SK-N-SH (cell line): ENCODE results near the gene THEM5. TPM values are rescaled to one million over a fixed set of nuclear protein-coding genes. Genes with fewer than 3 reads are reported as not detected.

ENCODE experiments used
- CTCF ChIA-PET: fragments of 300-600, 350-600 bp; formaldehyde crosslinking; extraction: SDS; loops from one replicate; lab custom pipeline; 2021; lab: Yijun Ruan, JAX
- POLR2A ChIA-PET: fragments of 350-600 bp; sonication (Branson Sonifier 250); formaldehyde crosslinking; extraction: SDS; loops from one replicate; lab custom pipeline; 2020; ENCODE audit warnings: antibody characterized with exemption, inconsistent platforms; lab: Yijun Ruan, JAX
- DNase-seq: peaks from one replicate; pipeline ENCODE4 v3.0.0; 2012
- H2AFZ ChIP-seq: fragments of 200-600 bp; sonication (generic); 2 replicates; pipeline ENCODE4 v1.8.1; 2016; ENCODE audit warnings: antibody characterized with exemption, mild to moderate bottlenecking, low read depth
- H3F3A ChIP-seq: fragments of 200-600 bp; sonication (generic); replicated peaks from 2 replicates; pipeline ENCODE3; 2016; ENCODE audit warnings: antibody characterized with exemption, mild to moderate bottlenecking; ENCODE audit not compliant: insufficient read depth
- H3K27ac ChIP-seq, 2 experiments: fragments of 200-500 bp in 1 of 2; fragments of 200-600 bp in 1 of 2; sonication (Bioruptor generic) in 1 of 2; sonication (generic), shearing (Covaris generic) in 1 of 2; 2 replicates each; pipeline versions ENCODE4 v1.5.1 to v1.6.1; 2014 to 2016; ENCODE audit warnings: low read depth in 2 of 2, inconsistent platforms in 1 of 2, low read length in 1 of 2, mild to moderate bottlenecking in 1 of 2, mixed read lengths in 1 of 2
- H3K27me3 ChIP-seq: fragments of 200-600 bp; sonication (generic), shearing (Covaris generic); 2 replicates; pipeline ENCODE4 v1.6.1; 2016; ENCODE audit warnings: mixed run types; ENCODE audit not compliant: insufficient read depth
- H3K36me3 ChIP-seq, 2 experiments: fragments of 200-500 bp in 1 of 2; fragments of 200-600 bp in 1 of 2; sonication (Bioruptor generic) in 1 of 2; sonication (generic) in 1 of 2; replicated peaks in 1 of 2; 2 replicates each; pipeline versions ENCODE3 to v1.5.1; 2014 to 2016; ENCODE audit warnings: low read length in 1 of 2, mild to moderate bottlenecking in 1 of 2; ENCODE audit not compliant: insufficient read depth in 2 of 2, control insufficient read depth in 1 of 2
- H3K4me1 ChIP-seq, 2 experiments: fragments of 200-500 bp in 1 of 2; fragments of 200-600 bp in 1 of 2; sonication (Bioruptor generic) in 1 of 2; sonication (generic), shearing (Covaris generic) in 1 of 2; 2 replicates each; pipeline versions ENCODE4 v1.5.1 to v1.6.1; 2014 to 2016; ENCODE audit warnings: low read depth in 1 of 2, low read length in 1 of 2, mixed run types in 1 of 2; ENCODE audit not compliant: insufficient read depth in 2 of 2, control insufficient read depth in 1 of 2
- H3K4me2 ChIP-seq: fragments of 200-600 bp; sonication (generic), shearing (Covaris generic); 2 replicates; pipeline ENCODE4 v1.6.1; 2017; ENCODE audit warnings: mixed run types
- H3K4me3 ChIP-seq, 2 experiments: fragments of 200-500 bp in 1 of 2; fragments of 200-600 bp in 1 of 2; sonication (Bioruptor generic) in 1 of 2; sonication (generic), shearing (Covaris generic) in 1 of 2; 2 replicates each; pipeline versions ENCODE4 v1.5.1 to v1.8.1; 2014 to 2016; ENCODE audit warnings: low read depth in 2 of 2, inconsistent platforms in 1 of 2, low read length in 1 of 2, mild to moderate bottlenecking in 1 of 2, mixed read lengths in 1 of 2, moderate library complexity in 1 of 2
- H3K79me2 ChIP-seq: fragments of 200-600 bp; sonication (generic); 2 replicates; pipeline ENCODE4 v1.8.1; 2017; ENCODE audit warnings: mild to moderate bottlenecking; ENCODE audit not compliant: insufficient read depth
- H3K9ac ChIP-seq: fragments of 200-600 bp; sonication (generic); 2 replicates; pipeline ENCODE4 v1.6.1; 2017; ENCODE audit warnings: mixed run types
- H3K9me2 ChIP-seq: fragments of 200-600 bp; sonication (generic); 2 replicates; pipeline ENCODE4 v1.6.1; 2017; ENCODE audit warnings: mixed run types
- H3K9me3 ChIP-seq: fragments of 200-600 bp; sonication (generic); 2 replicates; pipeline ENCODE4 v1.6.1; 2017; ENCODE audit warnings: mixed run types, mild to moderate bottlenecking, moderate library complexity
- H4K20me1 ChIP-seq: fragments of 200-600 bp; sonication (generic); 2 replicates; pipeline ENCODE4 v1.6.1; 2017; ENCODE audit warnings: mild to moderate bottlenecking, mixed run types; ENCODE audit not compliant: insufficient read depth
- CHD2 ChIP-seq: fragments of 150-350 bp; IDR thresholded peaks from 2 replicates; pipeline ENCODE4 v1.6.1; 2018; ENCODE audit warnings: low read length; ENCODE audit not compliant: partially characterized antibody
- FOSL2 ChIP-seq: IDR thresholded peaks from 2 replicates; pipeline ENCODE4 v1.4.0; 2012; ENCODE audit warnings: low read depth, mild to moderate bottlenecking, moderate library complexity, borderline replicate concordance
- FOXJ3 ChIP-seq: sonication (generic); formaldehyde crosslinking; IDR thresholded peaks from 2 replicates; pipeline ENCODE4 v1.5.1; 2020; ENCODE audit warnings: mild to moderate bottlenecking, missing genetic modification reagents
- FOXM1 ChIP-seq: IDR thresholded peaks from 2 replicates; pipeline ENCODE4 v1.4.0; 2012; ENCODE audit warnings: low read depth, mild to moderate bottlenecking
- IRF3 ChIP-seq: fragments of 150-350 bp; IDR thresholded peaks from 2 replicates; pipeline ENCODE4 v1.6.1; 2016; ENCODE audit warnings: mild to moderate bottlenecking, low read depth, low read length
- JUND ChIP-seq: IDR thresholded peaks from 2 replicates; pipeline ENCODE4 v1.4.0; 2012
- MEF2A ChIP-seq: IDR thresholded peaks from 2 replicates; pipeline ENCODE4 v1.4.0; 2012; ENCODE audit warnings: low read depth, borderline replicate concordance
- NFIC ChIP-seq: IDR thresholded peaks from 2 replicates; pipeline ENCODE4 v1.4.0; 2012; ENCODE audit warnings: borderline replicate concordance
- NRF1 ChIP-seq: IDR thresholded peaks from 2 replicates; pipeline ENCODE4 v1.6.1; 2012; ENCODE audit warnings: low read depth, mild to moderate bottlenecking, low read length
- PBX3 ChIP-seq: IDR thresholded peaks from 2 replicates; pipeline ENCODE4; 2012
- POLR2AphosphoS5 ChIP-seq: IDR thresholded peaks from 2 replicates; pipeline ENCODE4 v1.6.1; 2012; ENCODE audit warnings: low read depth, low read length
- RCOR1 ChIP-seq: fragments of 150-350 bp; IDR thresholded peaks from 2 replicates; pipeline ENCODE4 v1.6.1; 2017; ENCODE audit warnings: antibody characterized with exemption, low read length
- RFX5 ChIP-seq: IDR thresholded peaks from 2 replicates; pipeline ENCODE4 v1.6.1; 2012; ENCODE audit warnings: mild to moderate bottlenecking, improper control_type of control experiment, low read length
- SMC3 ChIP-seq: IDR thresholded peaks from 2 replicates; pipeline ENCODE4 v1.6.1; 2012; ENCODE audit warnings: low read depth, low read length, improper control_type of control experiment
- TEAD4 ChIP-seq: IDR thresholded peaks from 2 replicates; pipeline ENCODE4 v1.4.0; 2012; ENCODE audit warnings: mild to moderate bottlenecking, borderline replicate concordance; ENCODE audit not compliant: insufficient read depth
- USF1 ChIP-seq: IDR thresholded peaks from 2 replicates; pipeline ENCODE4 v1.4.0; 2012; ENCODE audit warnings: low read depth, borderline replicate concordance
- USF2 ChIP-seq: fragments of 150-350 bp; IDR thresholded peaks from 2 replicates; pipeline ENCODE4 v1.6.1; 2017; ENCODE audit warnings: antibody characterized with exemption, low read length, low read depth, borderline replicate concordance
- polyA plus RNA-seq, 3 experiments: library from polyadenylated mRNA; depleted of rRNA; stranded (reverse); fragments of >200 nt; gene quantifications; 2 replicates each; pipeline ENCODE4 v1.2.3, GENCODE V29; 2012

THEM5 gene
- polyA plus RNA-seq, 1 of the 3 experiments (the other 2 are of a cell fraction): not detected

- TF ChIP-seq USF1 (no peak), POLR2AphosphoS5 (no peak), RFX5 (no peak), NRF1 (no peak)
- TF ChIP-seq, all 33 proteins: peak for 0
Measured at GRCh38 chr1:151851886-151852285, 1.6 kb downstream of the THEM5 start (continued).

GRCh38 chr1:151849871-151850270 lies 3.6 kb downstream of the THEM5 start:
- Histone ChIP-seq H3K9me2 (no peaks in the 10 kb centered on the region), H2AFZ (no peak overlapping the region), H3K9ac (no peak overlapping the region), H3K4me1 (peaks cover 0 to 40% of the 10 kb centered on the region in 2 experiments; a peak in 1 of 4 replicates)
- CTCF ChIA-PET: interaction anchor here (1.1 to 6.8 kb wide), 5 partner anchors 9 to 152 kb away, joined by 3 to 50 read pairs (median 4); no protein-coding TSS in a partner anchor
- DNase-seq: no peak
- TF ChIP-seq FOSL2 (no peak), FOXJ3 (CRISPR knock-in tag) (no peak), PBX3 (no peak), RCOR1 (no peak), NRF1 (no peak), IRF3 (no peak), SMC3 (no peak), NFIC (no peak), JUND (no peak), USF2 (no peak), MEF2A (no peak), CHD2 (no peak), FOXM1 (no peak), TEAD4 (no peak)
- TF ChIP-seq, all 33 proteins: peak for 0
- Histone ChIP-seq H3K4me2 (no peak overlapping the region), H3K27me3 (peaks cover 5% of the 10 kb centered on the region; the same call in 1 of the 2 replicates), H3K79me2 (no peaks in the 10 kb centered on the region), H3K27ac (no peak overlapping the region), H4K20me1 (no peaks in the 10 kb centered on the region), H3K36me3 (no peaks in the 10 kb centered on the region), H3F3A (no peaks in the 10 kb centered on the region), H3K9me3 (no peaks in the 10 kb centered on the region), H3K4me3 (no peak overlapping the region)
- POLR2A ChIA-PET: no interaction called here
